K562 (cell line): ENCODE measurements around the gene CPTP. TPM values are rescaled to one million over a fixed set of nuclear protein-coding genes. Genes with fewer than 3 reads are reported as not detected.

Source experiments
- ATAC-seq: fragments of 200-7000 bp; cut with Tn5 transposase; 3 replicates; pipeline ENCODE4 v1.9.1; 2020; ENCODE audit warnings: moderate library complexity
- BruUV-seq: library from RNA; stranded (reverse); fragments of 400-500 nt; replicated peaks from 2 replicates; lab custom pipeline; 2021; lab: Mats Ljungman, UMichigan
- CTCF ChIA-PET: fragments of 300-600 bp; formaldehyde crosslinking; extraction: SDS; loops from one replicate; lab custom pipeline; 2021; ENCODE audit warnings: low intra/inter-chr PET ratio; lab: Yijun Ruan, JAX
- POLR2A ChIA-PET: fragments of 300-600, 350-650 bp; sonication (Branson Sonifier 250); formaldehyde crosslinking; extraction: SDS; loops from one replicate; lab custom pipeline; 2021; ENCODE audit warnings: antibody characterized with exemption, inconsistent platforms; lab: Yijun Ruan, JAX
- DNase-seq, 4 experiments: peaks; one replicate each; pipeline versions ENCODE4 v3.0.0 to v3.0.0-alpha.2; 2011 to 2018; ENCODE audit warnings: low spot score in 3 of 4, mixed read lengths in 3 of 4; ENCODE audit errors: extremely low read depth in 1 of 4
- FAIRE-seq: peaks from 2 replicates; lab custom pipeline; 2011; peaks lifted over from hg19 to GRCh38; lab: Jason Lieb, UNC
- H2AFZ ChIP-seq: 2 replicates; pipeline ENCODE4 v1.6.0; 2011; ENCODE audit warnings: low read depth, low read length, control low read depth, inconsistent platforms
- H3K27ac ChIP-seq: fragments of 200-600 bp; 3 replicates; pipeline ENCODE4 v1.8.0; 2011; ENCODE audit warnings: low read depth, mild to moderate bottlenecking, control low read depth, inconsistent platforms, low read length, moderate library complexity, mixed read lengths; ENCODE audit errors: extremely low read depth
- H3K27me3 ChIP-seq, 2 experiments: fragments of 300-600 bp in 1 of 2; 2 replicates in 1 of 2; 3 replicates in 1 of 2; pipeline versions ENCODE4 v1.6.0 to v1.8.0; 2011; ENCODE audit warnings: inconsistent platforms in 2 of 2, low read length in 2 of 2, mild to moderate bottlenecking in 1 of 2, mixed read lengths in 1 of 2, moderate library complexity in 1 of 2; ENCODE audit not compliant: control insufficient read depth in 2 of 2, insufficient read depth in 2 of 2
- H3K36me3 ChIP-seq: fragments of 300-600 bp; 3 replicates; pipeline ENCODE4 v1.8.0; 2011; ENCODE audit warnings: mild to moderate bottlenecking, low read length, inconsistent platforms; ENCODE audit not compliant: control insufficient read depth, insufficient read depth
- H3K4me1 ChIP-seq, 2 experiments: fragments of 200-600 bp in 1 of 2; replicated peaks in 1 of 2; 2 replicates in 1 of 2; 3 replicates in 1 of 2; pipeline versions ENCODE4 v1.5.1 to v1.8.0; 2011; ENCODE audit warnings: inconsistent platforms in 2 of 2, low read length in 2 of 2, mild to moderate bottlenecking in 1 of 2, mixed read lengths in 1 of 2, moderate library complexity in 1 of 2; ENCODE audit not compliant: control insufficient read depth in 2 of 2, insufficient read depth in 2 of 2
- H3K4me2 ChIP-seq: 2 replicates; pipeline ENCODE4 v1.6.1; 2011; ENCODE audit warnings: low read length, control low read depth, inconsistent platforms, mixed read lengths; ENCODE audit not compliant: insufficient read depth
- H3K4me3 ChIP-seq: fragments of 200-600 bp; sonication (generic), shearing (Covaris generic); 2 replicates; pipeline ENCODE4 v1.5.1; 2016; ENCODE audit warnings: control low read depth, inconsistent platforms
- H3K79me2 ChIP-seq: fragments of 200-600 bp; 3 replicates; pipeline ENCODE4 v1.8.0; 2011; ENCODE audit warnings: low read length, inconsistent platforms; ENCODE audit not compliant: control insufficient read depth, insufficient read depth
- H3K9ac ChIP-seq, 2 experiments: 2 replicates each; pipeline versions ENCODE4 v1.6.0 to v1.6.1; 2011; ENCODE audit warnings: low read depth in 2 of 2, low read length in 2 of 2, control low read depth in 1 of 2, inconsistent platforms in 1 of 2, mild to moderate bottlenecking in 1 of 2, mixed read lengths in 1 of 2; ENCODE audit not compliant: insufficient read depth in 1 of 2
- H3K9me1 ChIP-seq: one replicate; pipeline ENCODE4 v1.6.0; 2011; ENCODE audit warnings: inconsistent platforms, mild to moderate bottlenecking, low read length, moderate library complexity; ENCODE audit not compliant: control insufficient read depth, insufficient read depth
- H3K9me3 ChIP-seq: replicated peaks from 2 replicates; pipeline ENCODE4 v1.5.1; 2011; ENCODE audit warnings: low read depth, low read length, inconsistent platforms; ENCODE audit not compliant: control insufficient read depth, insufficient read depth
- H4K20me1 ChIP-seq: replicated peaks from 2 replicates; pipeline ENCODE4 v1.6.1; 2011; ENCODE audit warnings: low read length, inconsistent platforms, mixed read lengths; ENCODE audit not compliant: control insufficient read depth, insufficient read depth
- ARID4B ChIP-seq: sonication (generic); formaldehyde crosslinking; IDR thresholded peaks from 2 replicates; pipeline ENCODE4 v1.8.0; 2022; ENCODE audit warnings: mild to moderate bottlenecking, missing genetic modification reagents
- CREM ChIP-seq: IDR thresholded peaks from 2 replicates; pipeline ENCODE4 v1.6.1; 2014; ENCODE audit warnings: antibody characterized with exemption, low read depth
- PATZ1 ChIP-seq: fragments of 250-450 bp; sonication (Bioruptor Pico); IDR thresholded peaks from 2 replicates; pipeline ENCODE4 v1.5.0; 2020; ENCODE audit warnings: mild to moderate bottlenecking, borderline replicate concordance
- RBM22 ChIP-seq: fragments of 200-400 bp; formaldehyde crosslinking; IDR thresholded peaks from 2 replicates; pipeline ENCODE4 v1.6.1; 2018; ENCODE audit warnings: low read length, low read depth; ENCODE audit not compliant: poor library complexity, severe bottlenecking
- THAP12 ChIP-seq: fragments of 250-450 bp; sonication (Bioruptor Pico); IDR thresholded peaks from 2 replicates; pipeline ENCODE4 v1.9.0; 2021; ENCODE audit warnings: mild to moderate bottlenecking, inconsistent platforms
- ZNF12 ChIP-seq: sonication (generic); formaldehyde crosslinking; IDR thresholded peaks from 2 replicates; pipeline ENCODE4 v1.4.0; 2020; ENCODE audit warnings: mild to moderate bottlenecking, missing genetic modification reagents
- WGBS: fragments of 100-300 bp; shearing (Covaris generic); methylation state at CpG from one replicate; pipeline ENCODE4 v1.1.6; 2016; ENCODE audit warnings: low coverage, mixed read lengths; ENCODE audit not compliant: insufficient coverage; ENCODE audit errors: missing lambda C conversion rate; 5-methylcytosine and 5-hydroxymethylcytosine counted together
- in situ Hi-C: fragments of 300-500 bp; cut with MboI; formaldehyde crosslinking; loops from 4 replicates; pipeline ENCODE4 v1.15.0; 2018; ENCODE audit warnings: inconsistent platforms, mixed read lengths
- intact Hi-C: fragments of 100-400 bp; cut with micrococcal nuclease; formaldehyde crosslinking; loops from 2 replicates; pipeline ENCODE4 v1.14.2; 2022
- polyA plus RNA-seq, 8 experiments: library from polyadenylated mRNA; depleted of rRNA in 4 of 8; stranded (reverse) in 5 of 8; unstranded in 3 of 8; fragments of >200 nt; fragmentation: Nextera tagmentation in 2 of 8; fragmentation: Illumina TruSeq in 1 of 8; extraction: Ambion mirVana in 2 of 8; extraction: Trizol in 1 of 8; gene quantifications; 2 replicates each; pipeline versions ENCODE4 v1.2.1 to v1.2.3, GENCODE V29; 2011 to 2014; ENCODE audit warnings: inconsistent platforms in 1 of 8, missing spikeins in 1 of 8
- total RNA-seq, 7 experiments: library from RNA; depleted of rRNA in 6 of 7; stranded (reverse); fragments of >200 nt in 6 of 7; fragmentation: Illumina TruSeq in 2 of 7; extraction: Trizol in 2 of 7; gene quantifications; 2 replicates each; pipeline versions ENCODE4 v1.2.1 to v1.2.3, GENCODE V29; 2011 to 2021; ENCODE audit warnings: low replicate concordance in 1 of 7

The CPTP gene
- total and polyA plus RNA-seq, 9 of the 15 experiments (the other 6 are each of a cell fraction or from before 2014, with no cell fraction given) = 0.11 to 25.8 (median 3.5) TPM

GRCh38 chr1:1340791-1341548, 16.4 kb downstream of the CPTP start (continued):
- TF ChIP-seq PATZ1 (CRISPR knock-in tag) (no peak), ZNF12 (CRISPR knock-in tag) (no peak)

- in situ Hi-C loops = no loop called here
Observed at GRCh38 chr1:1341549-1342021, 17.0 kb downstream of the CPTP start.

More at GRCh38 chr1:1341549-1342021, 17.0 kb downstream of the CPTP start:
- Histone ChIP-seq H3K27ac (no peak overlapping the region), H3K9me1 (peaks cover 11% of the 10 kb centered on the region), H2AFZ (no peak overlapping the region), H3K27me3 (no peaks in the 10 kb centered on the region), H3K4me3 (no peak overlapping the region)
- POLR2A ChIA-PET = interaction anchor here (0.6 to 1.0 kb wide), 2 partner anchors 10 to 35 kb away, joined by 3 to 4 read pairs; no protein-coding TSS in a partner anchor
- WGBS = 92% methylated on average over 17 of the region's 17 CpGs
- intact Hi-C loops = no loop called here
- no TSS peak for BruUV-seq
- TF ChIP-seq ARID4B (CRISPR knock-in tag) (0 out of 2 replicates have a peak, but pooled peaks have one; percentile 5), CREM (no peak), RBM22 (peak; percentile 57), THAP12 (CRISPR knock-in tag) (no peak)
- TF ChIP-seq, all 486 proteins: peak for 2
- H3K36me3 ChIP-seq = peaks cover 83% of the 10 kb centered on the region; the same call in 2 of the 3 replicates
- FAIRE-seq (no peak), DNase-seq (no peak), ATAC-seq (no peak)
- peaks cover 9 to 88% of the 10 kb centered on the region in 2 experiments; a peak in 3 of 5 replicates for H3K4me1 ChIP-seq
- CTCF ChIA-PET = no interaction called here
- peaks cover 2% of the 10 kb centered on the region; the same call in 1 of the 2 replicates for H3K9me3 ChIP-seq
- peaks cover 38% of the 10 kb centered on the region; the same call in 1 of the 2 replicates for H4K20me1 ChIP-seq
- no peak overlapping the region for H3K9ac ChIP-seq
- H3K4me2 ChIP-seq = no peak overlapping the region
- H3K79me2 ChIP-seq = peaks cover 40% of the 10 kb centered on the region
